ENCODE data around the gene NMNAT2.

DNA sequence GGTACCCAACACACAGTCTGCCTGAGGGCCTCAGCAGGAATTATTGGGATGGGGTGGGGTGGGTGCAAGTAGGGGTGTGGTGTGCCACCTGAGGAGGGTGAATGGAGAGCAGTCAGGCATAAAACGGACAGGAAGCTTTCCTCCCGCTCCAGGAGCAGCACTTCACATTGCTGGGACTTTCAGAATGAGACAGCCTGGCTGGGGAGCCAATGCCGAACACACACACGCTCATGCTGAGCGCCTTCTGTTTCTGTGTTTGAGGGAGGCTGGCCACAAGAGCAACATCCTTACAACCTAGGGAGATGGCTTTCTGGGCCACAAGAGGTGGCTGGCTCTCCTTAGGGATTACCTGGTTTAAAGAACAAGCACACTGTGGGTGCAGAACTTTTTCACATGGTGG is 134.1 kb downstream of the NMNAT2 start:
- TF ChIP-seq EZH2 (IDR thresholded peaks at IDR 0.05; ENCODE audit: insufficient read depth, poor library complexity, severe bottlenecking) (no peak), EZH2phosphoT487 (IDR thresholded peaks at IDR 0.05; ENCODE audit: insufficient read depth, low read depth) (no peak)

All from GM23248 (cell line).